ENCODE results near the gene HMX3. TPM values are rescaled to one million over a fixed set of nuclear protein-coding genes. Genes with fewer than 3 reads are reported as not detected.

HMX3 gene
- total and polyA plus RNA-seq, 2 experiments from 2014 or later, result 0.35 TPM; not detected in 1

- Mint-ChIP-seq H3K27me3 (ENCODE audit: insufficient read depth, low read depth, poor library complexity) (peaks cover 97% of the 10 kb centered on the region), H3K4me3 (peak overlapping the region; percentile 62), H3K36me3 (ENCODE audit: low read depth) (no peaks in the 10 kb centered on the region), H3K27ac (no peak overlapping the region), H3K9me3 (peaks cover 8% of the 10 kb centered on the region), H3K4me1 (peaks cover 60% of the 10 kb centered on the region)
- ATAC-seq, result peak; percentile 5
- peak; percentile 71 for DNase-seq (ENCODE audit: low spot score)
- Histone ChIP-seq H3K4me2 (peak overlapping the region; percentile 80), H3K9me2 (ENCODE audit: insufficient read depth) (no peaks in the 10 kb centered on the region), H2AFZ (no peak overlapping the region; the same call in 1 of the 2 replicates), H3K4me3 (peak overlapping the region; percentile 50), H3K36me3 (ENCODE audit: insufficient read depth) (no peaks in the 10 kb centered on the region), H4K20me1 (replicated peaks; ENCODE audit: insufficient read depth) (peaks cover 15% of the 10 kb centered on the region; the same call in 1 of the 2 replicates), H3K27ac (ENCODE audit: low read depth) (no peak overlapping the region), H3K79me2 (replicated peaks; ENCODE audit: insufficient read depth) (no peaks in the 10 kb centered on the region), H3K27me3 (ENCODE audit: insufficient read depth) (peaks cover 100% of the 10 kb centered on the region), H3F3A (replicated peaks; ENCODE audit: low read depth) (peaks cover 22% of the 10 kb centered on the region), H3K4me1 (ENCODE audit: insufficient read depth) (peaks cover 58% of the 10 kb centered on the region)
- peak; percentile 98 for TF ChIP-seq EZH2phosphoT487 (IDR thresholded peaks at IDR 0.05; ENCODE audit: unreplicated experiment)
- TF ChIP-seq CREB1 (CRISPR knock-in tag; IDR thresholded peaks at IDR 0.05; ENCODE audit: low read depth), result no peak
- no peak for TF ChIP-seq ZNF114 (CRISPR knock-in tag; IDR thresholded peaks at IDR 0.05)
- TF ChIP-seq STAT1 (IDR thresholded peaks at IDR 0.05; ENCODE audit: unreplicated experiment), result no peak
- TF ChIP-seq ZNF462 (CRISPR knock-in tag; IDR thresholded peaks at IDR 0.05), result no peak
- TF ChIP-seq REST (IDR thresholded peaks at IDR 0.05; ENCODE audit: unreplicated experiment), result no peak
- TF ChIP-seq POLR2AphosphoS5 (IDR thresholded peaks at IDR 0.05; ENCODE audit: low read depth), result no peak
- no peak for TF ChIP-seq JUNB (IDR thresholded peaks at IDR 0.05; ENCODE audit: unreplicated experiment)
- TF ChIP-seq NANOG (IDR thresholded peaks at IDR 0.05; ENCODE audit: borderline replicate concordance), result no peak
- peak; percentile 14 to 39; a peak in 1 of 4 replicates for TF ChIP-seq CTCF (conservative IDR thresholded peaks at IDR 0.05; ENCODE audit: low read depth in 2 of 2)
- TF ChIP-seq ZNF331 (CRISPR knock-in tag; IDR thresholded peaks at IDR 0.05; ENCODE audit: low read depth), result no peak
- TF ChIP-seq ETS1 (IDR thresholded peaks at IDR 0.05), result no peak
- peak; percentile 93 for TF ChIP-seq EZH2 (IDR thresholded peaks at IDR 0.05; ENCODE audit: low read depth, unreplicated experiment)
These were observed 4.6 kb downstream of the HMX3 start for GRCh38 chr10:123140164-123140982.

All from GM23338 (cell line).